Measurements from ENCODE around the gene TXLNA. TPM values are rescaled to one million over a fixed set of nuclear protein-coding genes. Genes with fewer than 3 reads are reported as not detected.

TXLNA gene
- total RNA-seq, 6 donors from 2014 or later: 29.3 to 57.5 (median 47.5) TPM

DNA sequence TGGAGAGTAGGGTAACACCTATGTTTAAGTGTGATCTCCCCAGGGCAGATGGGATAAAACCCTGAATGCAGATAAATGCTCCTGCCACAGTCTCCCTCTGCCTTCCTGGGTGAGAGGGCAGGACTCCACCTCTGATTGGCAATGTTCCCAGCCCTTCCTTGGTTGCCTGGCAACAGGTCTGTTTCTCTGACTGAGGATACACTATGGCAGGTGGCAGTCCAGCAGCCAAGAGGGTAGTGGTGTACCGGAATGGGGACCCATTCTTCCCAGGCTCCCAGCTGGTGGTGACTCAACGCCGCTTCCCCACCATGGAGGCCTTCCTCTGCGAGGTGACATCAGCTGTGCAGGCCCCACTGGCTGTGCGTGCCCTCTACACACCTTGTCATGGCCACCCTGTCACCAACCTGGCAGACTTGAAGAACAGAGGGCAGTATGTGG lies 29.4 kb downstream of the TXLNA start, which contains the start of gene DCDC2B:
Gene DCDC2B (plus strand): TSS at position 199 of the 438 bp plus-strand sequence. CDS start 5 bp downstream, at position 204.
- Histone ChIP-seq H3K4me3 (no peak within 1 kb of the TSS), H3K27me3 (no peaks in the 10 kb centered on the region), H3K4me1 (peaks cover 9 to 20% (median 14%) of the 10 kb centered on the region in 4 donors), H3K36me3 (peaks cover 0 to 3% (median 0%) of the 10 kb centered on the region in 4 donors), H3K27ac (no peak within 1 kb of the TSS), H3K9me3 (no peaks in the 10 kb centered on the region)
- DNase-seq: peak in 1 of 2 donors; percentile 56
- no peak for ATAC-seq (ENCODE audit: low FRiP score in 2 of 2)
- 89 to 100% methylated on average over 1 to 5 of the region's 5 CpGs for WGBS, 2 donors
- TF ChIP-seq POLR2AphosphoS5 (IDR thresholded peaks at IDR 0.05) (no peak), EP300 (IDR thresholded peaks at IDR 0.05) (no peak), POLR2A (IDR thresholded peaks at IDR 0.05) (peak in 1 of 4 donors; percentile 15)
- TF ChIP-seq, protein P1, sequence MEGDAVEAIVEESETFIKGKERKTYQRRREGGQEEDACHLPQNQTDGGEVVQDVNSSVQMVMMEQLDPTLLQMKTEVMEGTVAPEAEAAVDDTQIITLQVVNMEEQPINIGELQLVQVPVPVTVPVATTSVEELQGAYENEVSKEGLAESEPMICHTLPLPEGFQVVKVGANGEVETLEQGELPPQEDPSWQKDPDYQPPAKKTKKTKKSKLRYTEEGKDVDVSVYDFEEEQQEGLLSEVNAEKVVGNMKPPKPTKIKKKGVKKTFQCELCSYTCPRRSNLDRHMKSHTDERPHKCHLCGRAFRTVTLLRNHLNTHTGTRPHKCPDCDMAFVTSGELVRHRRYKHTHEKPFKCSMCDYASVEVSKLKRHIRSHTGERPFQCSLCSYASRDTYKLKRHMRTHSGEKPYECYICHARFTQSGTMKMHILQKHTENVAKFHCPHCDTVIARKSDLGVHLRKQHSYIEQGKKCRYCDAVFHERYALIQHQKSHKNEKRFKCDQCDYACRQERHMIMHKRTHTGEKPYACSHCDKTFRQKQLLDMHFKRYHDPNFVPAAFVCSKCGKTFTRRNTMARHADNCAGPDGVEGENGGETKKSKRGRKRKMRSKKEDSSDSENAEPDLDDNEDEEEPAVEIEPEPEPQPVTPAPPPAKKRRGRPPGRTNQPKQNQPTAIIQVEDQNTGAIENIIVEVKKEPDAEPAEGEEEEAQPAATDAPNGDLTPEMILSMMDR (IDR thresholded peaks at IDR 0.05): no peak

DNA sequence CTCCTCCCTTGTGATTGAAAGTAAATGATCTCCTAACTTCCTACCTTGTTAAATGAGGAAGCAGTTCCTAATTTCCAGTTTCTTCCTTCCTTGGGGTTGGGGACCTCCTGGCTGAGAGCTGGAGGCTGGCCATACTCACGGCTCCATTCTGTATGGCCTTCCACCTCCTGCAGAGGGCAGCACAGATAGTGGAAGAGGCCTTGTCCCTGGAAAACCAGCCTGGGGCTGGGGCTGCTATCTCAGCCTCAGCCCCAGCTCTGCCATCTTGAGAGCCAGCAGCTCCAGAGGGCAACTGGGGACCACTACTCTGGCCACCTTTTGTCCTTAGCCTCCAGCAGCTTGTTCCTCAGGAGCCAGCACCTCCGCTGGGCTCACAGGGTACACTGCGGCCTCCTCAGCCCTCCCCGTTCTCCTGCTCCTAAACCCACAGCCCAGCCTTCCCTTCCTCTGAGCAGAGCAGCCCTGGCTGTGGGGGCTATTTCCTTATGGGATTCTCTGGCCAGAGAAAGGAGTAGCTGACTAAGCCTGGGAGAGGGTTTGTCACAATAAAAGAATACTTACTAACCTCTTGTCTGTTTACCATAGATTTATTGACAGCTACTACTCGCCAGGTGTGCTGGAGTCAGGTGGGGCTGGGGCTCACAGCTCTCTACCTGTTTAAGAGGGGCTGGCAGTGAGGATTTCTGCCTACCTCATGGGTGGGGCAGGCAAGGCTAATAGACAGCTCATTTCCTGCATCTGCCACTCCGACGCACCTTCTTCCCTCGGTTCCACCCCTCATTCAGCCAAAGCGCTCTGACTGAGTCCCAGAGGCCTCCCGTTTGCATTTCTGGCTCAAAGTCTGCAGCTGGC lies 36.4 kb downstream of the TXLNA start:
- Histone ChIP-seq H3K4me1 (peaks cover 2 to 14% (median 5%) of the 10 kb centered on the region in 4 donors), H3K36me3 (peaks cover 6 to 44% (median 24%) of the 10 kb centered on the region in 4 donors), H3K27me3 (no peaks in the 10 kb centered on the region), H3K27ac (peak overlapping the region in 1 of 4 donors; percentile 15), H3K4me3 (no peak overlapping the region), H3K9me3 (no peaks in the 10 kb centered on the region)
- ATAC-seq (ENCODE audit: low FRiP score in 2 of 2) (peak; percentile 81 to 82), DNase-seq (peak in 1 of 2 donors; percentile 48)
- WGBS, 2 donors: 73 to 93% methylated on average over 7 to 9 of the region's 10 CpGs
- TF ChIP-seq, protein P1 (IDR thresholded peaks at IDR 0.05): peak; percentile 65 to 78 (median 72)
- TF ChIP-seq EP300 (IDR thresholded peaks at IDR 0.05): no peak

DNA sequence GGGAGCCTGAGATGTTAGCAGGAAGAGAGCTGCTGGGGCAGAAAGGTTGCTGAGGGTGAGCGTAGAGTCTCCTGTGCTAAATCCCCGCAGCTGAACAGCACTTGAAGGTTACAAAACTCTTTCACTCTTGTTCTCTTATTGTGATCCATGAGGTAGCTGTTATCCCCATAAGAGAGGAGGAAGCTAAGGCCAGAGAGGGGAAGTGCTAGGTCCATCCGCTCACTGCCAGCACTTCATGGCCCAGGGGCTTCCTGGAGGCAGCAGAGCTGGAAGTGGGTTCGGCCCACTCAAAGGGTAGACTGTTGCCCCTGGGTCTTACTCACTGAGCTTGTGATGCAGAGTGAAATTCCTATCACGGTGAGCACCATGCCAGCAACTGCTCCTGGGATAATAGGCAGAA lies 37.1 kb downstream of the TXLNA start:
- Histone ChIP-seq H3K27me3 (no peaks in the 10 kb centered on the region), H3K36me3 (peaks cover 6 to 44% (median 24%) of the 10 kb centered on the region in 4 donors), H3K4me3 (no peak overlapping the region), H3K27ac (no peak overlapping the region), H3K9me3 (no peaks in the 10 kb centered on the region), H3K4me1 (peaks cover 8 to 21% (median 12%) of the 10 kb centered on the region in 4 donors)
- no peak for DNase-seq
- 74 to 95% methylated on average over 4 to 5 of the region's 5 CpGs for WGBS, 2 donors
- no peak for TF ChIP-seq EP300 (IDR thresholded peaks at IDR 0.05)
- TF ChIP-seq, protein P1 (IDR thresholded peaks at IDR 0.05): no peak
- TF ChIP-seq POLR2A (IDR thresholded peaks at IDR 0.05): no peak
- no peak for TF ChIP-seq POLR2AphosphoS5 (IDR thresholded peaks at IDR 0.05)
- ATAC-seq (ENCODE audit: low FRiP score in 2 of 2): no peak

DNA sequence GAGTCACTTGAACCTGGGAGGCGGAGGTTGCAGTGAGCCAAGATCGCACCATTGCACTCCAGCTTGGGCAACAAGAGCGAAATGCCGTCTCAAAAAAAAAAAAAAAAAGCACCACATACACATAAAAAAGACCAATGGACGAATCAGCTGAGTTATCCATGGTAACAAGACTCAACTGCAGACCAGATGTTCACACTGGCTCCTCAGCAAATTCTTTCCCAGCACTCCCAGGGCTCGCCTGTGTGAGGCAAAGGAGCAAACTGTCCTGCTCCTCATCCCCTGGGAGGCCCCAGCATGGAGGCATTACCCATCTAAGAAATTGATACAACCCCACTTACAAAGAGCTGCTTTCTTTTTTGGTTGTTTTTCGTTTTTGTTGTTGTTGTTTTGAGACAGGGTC lies 39.5 kb downstream of the TXLNA start:
- no peak for TF ChIP-seq POLR2AphosphoS5 (IDR thresholded peaks at IDR 0.05)
- TF ChIP-seq, protein P1 (IDR thresholded peaks at IDR 0.05): no peak
- no peak for TF ChIP-seq EP300 (IDR thresholded peaks at IDR 0.05)
- TF ChIP-seq POLR2A (IDR thresholded peaks at IDR 0.05): no peak
- no peak overlapping the region for H3K27ac ChIP-seq
- no peak for ATAC-seq (ENCODE audit: low FRiP score in 2 of 2)
- H3K27me3 ChIP-seq: no peaks in the 10 kb centered on the region
- H3K36me3 ChIP-seq: peaks cover 6 to 45% (median 26%) of the 10 kb centered on the region in 4 donors
- DNase-seq: no peak
- peaks cover 19 to 38% (median 27%) of the 10 kb centered on the region in 4 donors for H3K4me1 ChIP-seq
- 83 to 85% methylated on average over 7 of the region's 7 CpGs for WGBS, 2 donors
- no peak overlapping the region for H3K4me3 ChIP-seq
- H3K9me3 ChIP-seq: no peaks in the 10 kb centered on the region

Measured in upper lobe of left lung (tissue), 6 donors.